HFFc6 (cell line): ENCODE measurements around the gene MAPK14. TPM values are rescaled to one million over a fixed set of nuclear protein-coding genes. Genes with fewer than 3 reads are reported as not detected.

ENCODE experiments used
- DNase-seq: peaks from one replicate; pipeline ENCODE4 v3.0.0-alpha.2; 2018
- H3K27ac Mint-ChIP-seq: 2 replicates; pipeline ENCODE4 v1.8.0; 2020; ENCODE audit warnings: mild to moderate bottlenecking, mixed read lengths
- H3K27me3 Mint-ChIP-seq: 2 replicates; pipeline ENCODE4 v1.8.0; 2021; ENCODE audit warnings: mild to moderate bottlenecking, moderate library complexity, mixed read lengths; ENCODE audit not compliant: insufficient read depth
- H3K36me3 Mint-ChIP-seq: 2 replicates; pipeline ENCODE4 v1.8.0; 2021; ENCODE audit warnings: low read depth, mixed read lengths
- H3K4me1 Mint-ChIP-seq: 2 replicates; pipeline ENCODE4 v1.8.0; 2020; ENCODE audit warnings: low read depth, mixed read lengths
- H3K4me3 Mint-ChIP-seq: 2 replicates; pipeline ENCODE4 v1.8.0; 2020; ENCODE audit warnings: mild to moderate bottlenecking, moderate library complexity, mixed read lengths
- H3K9me3 Mint-ChIP-seq: 2 replicates; pipeline ENCODE4 v1.8.0; 2020; ENCODE audit warnings: mild to moderate bottlenecking, mixed read lengths
- CTCF ChIP-seq: fragments of 200-600 bp; sonication (generic); IDR thresholded peaks from 2 replicates; pipeline ENCODE4 v1.5.0; 2021; ENCODE audit warnings: antibody characterized with exemption, mild to moderate bottlenecking
- total RNA-seq, 6 experiments: library from RNA; stranded (reverse); fragmentation: NEBNext Ultra II Directional; extraction: Animal tissue kit (Norgen Biotek cat#: 25700); gene quantifications; 2 replicates in 1 of 6; 3 replicates in 5 of 6; pipeline ENCODE4 v1.2.3, GENCODE V29; 2021

MAPK14 gene
- total RNA-seq, 6 experiments from 2014 or later, result 34.1 to 40.4 (median 37.1) TPM

GRCh38 chr6:36118550-36119107, 91.0 kb downstream of the MAPK14 start:
- H3K4me1 Mint-ChIP-seq, result peaks cover 25% of the 10 kb centered on the region
- TF ChIP-seq CTCF, result no peak
- H3K27me3 Mint-ChIP-seq, result peaks cover 2% of the 10 kb centered on the region
- no peak overlapping the region for H3K4me3 Mint-ChIP-seq
- no peak for DNase-seq
- H3K9me3 Mint-ChIP-seq, result no peaks in the 10 kb centered on the region
- no peak overlapping the region for H3K27ac Mint-ChIP-seq
- H3K36me3 Mint-ChIP-seq, result 0 out of 2 replicates have a peak, but pooled peaks cover 4% of the 10 kb centered on the region

- H3K4me3 Mint-ChIP-seq, result no peak overlapping the region
- H3K27ac Mint-ChIP-seq, result no peak overlapping the region
- H3K27me3 Mint-ChIP-seq, result peaks cover 2% of the 10 kb centered on the region
- no peak for DNase-seq
- H3K9me3 Mint-ChIP-seq, result no peaks in the 10 kb centered on the region
- no peak for TF ChIP-seq CTCF
- H3K36me3 Mint-ChIP-seq, result 0 out of 2 replicates have a peak, but pooled peaks cover 4% of the 10 kb centered on the region
- peaks cover 27% of the 10 kb centered on the region for H3K4me1 Mint-ChIP-seq
Measured at GRCh38 chr6:36119209-36119608, 91.6 kb downstream of the MAPK14 start.

DNA sequence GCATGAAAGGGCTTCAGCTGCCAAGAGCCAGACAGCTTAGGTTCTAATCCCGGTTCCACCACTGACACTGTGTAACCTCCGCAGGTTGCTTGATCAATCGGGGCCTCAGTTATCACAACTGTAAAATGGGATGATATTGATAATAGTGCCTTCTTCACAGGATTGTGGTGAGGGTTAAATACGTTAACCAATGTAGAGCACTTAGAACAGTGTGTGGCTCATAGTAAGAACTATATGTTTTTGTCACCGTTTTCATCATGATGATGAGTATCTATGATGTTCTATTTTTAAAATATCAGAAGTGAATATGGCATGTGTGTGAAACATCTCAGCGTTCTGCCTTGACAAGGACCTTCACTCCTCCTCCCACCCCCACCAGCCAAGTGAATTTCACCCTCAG, 92.4 kb downstream of the MAPK14 start:
- Mint-ChIP-seq H3K4me3 (no peak overlapping the region), H3K27me3 (peaks cover 2% of the 10 kb centered on the region), H3K4me1 (peaks cover 29% of the 10 kb centered on the region), H3K27ac (no peak overlapping the region), H3K36me3 (0 out of 2 replicates have a peak, but pooled peaks cover 4% of the 10 kb centered on the region), H3K9me3 (no peaks in the 10 kb centered on the region)
- DNase-seq, result no peak
- TF ChIP-seq CTCF, result no peak

- DNase-seq, result no peak
- peaks cover 2% of the 10 kb centered on the region for H3K27me3 Mint-ChIP-seq
- no peak overlapping the region for H3K4me3 Mint-ChIP-seq
- no peak for TF ChIP-seq CTCF
- 0 out of 2 replicates have a peak, but pooled peaks cover 4% of the 10 kb centered on the region for H3K36me3 Mint-ChIP-seq
- H3K27ac Mint-ChIP-seq, result peak overlapping the region; percentile 59
- peaks cover 34% of the 10 kb centered on the region for H3K4me1 Mint-ChIP-seq
- no peaks in the 10 kb centered on the region for H3K9me3 Mint-ChIP-seq
Measured at GRCh38 chr6:36120539-36120938, 92.9 kb downstream of the MAPK14 start.

DNA sequence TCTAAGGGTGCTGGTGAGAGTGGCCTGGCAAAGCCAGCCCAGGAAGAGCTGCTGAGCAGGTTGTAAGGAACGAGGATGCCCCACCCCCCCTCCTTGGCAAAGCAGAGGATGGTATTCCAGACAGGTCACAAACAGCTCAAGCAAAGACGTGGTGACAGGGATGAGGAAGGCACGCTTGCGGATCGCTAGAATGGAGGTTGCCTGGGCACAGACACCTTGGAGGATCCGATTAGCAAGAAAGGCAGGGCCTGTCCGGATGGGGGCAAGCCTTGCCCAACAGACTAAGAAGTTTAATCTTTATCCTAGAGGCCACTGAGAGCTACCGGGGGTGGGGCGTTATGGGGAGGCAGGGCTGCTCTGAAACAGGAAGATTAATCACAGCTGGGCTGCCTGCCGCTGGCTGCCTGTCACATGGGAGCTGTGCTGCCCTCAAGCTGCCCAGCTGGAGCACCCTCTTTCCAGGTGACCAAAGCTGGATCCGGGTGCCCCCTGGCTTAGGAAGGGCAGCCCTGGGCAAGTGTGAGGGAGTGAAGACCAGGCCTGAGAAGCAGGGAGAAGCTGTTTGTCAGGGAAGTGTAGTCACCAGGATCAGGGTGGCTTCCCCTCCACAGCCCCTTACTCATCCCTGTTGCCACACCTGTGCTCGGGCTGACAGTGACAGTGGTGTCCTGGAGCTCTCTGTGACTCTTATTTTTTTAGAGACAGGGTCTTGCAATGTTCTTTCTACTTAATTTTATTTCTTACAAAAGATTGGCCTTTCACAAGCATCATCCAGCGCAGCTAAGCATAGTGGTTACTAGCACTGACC, 93.6 kb downstream of the MAPK14 start:
- Mint-ChIP-seq H3K27me3 (peaks cover 2% of the 10 kb centered on the region), H3K36me3 (0 out of 2 replicates have a peak, but pooled peaks cover 4% of the 10 kb centered on the region), H3K4me3 (no peak overlapping the region), H3K27ac (peak overlapping the region; percentile 59), H3K4me1 (peaks cover 41% of the 10 kb centered on the region), H3K9me3 (no peaks in the 10 kb centered on the region)
- DNase-seq, result no peak
- no peak for TF ChIP-seq CTCF
